ENCODE data around the gene CRYGA.

CRYGA gene, protein sequence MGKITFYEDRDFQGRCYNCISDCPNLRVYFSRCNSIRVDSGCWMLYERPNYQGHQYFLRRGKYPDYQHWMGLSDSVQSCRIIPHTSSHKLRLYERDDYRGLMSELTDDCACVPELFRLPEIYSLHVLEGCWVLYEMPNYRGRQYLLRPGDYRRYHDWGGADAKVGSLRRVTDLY

DNA sequence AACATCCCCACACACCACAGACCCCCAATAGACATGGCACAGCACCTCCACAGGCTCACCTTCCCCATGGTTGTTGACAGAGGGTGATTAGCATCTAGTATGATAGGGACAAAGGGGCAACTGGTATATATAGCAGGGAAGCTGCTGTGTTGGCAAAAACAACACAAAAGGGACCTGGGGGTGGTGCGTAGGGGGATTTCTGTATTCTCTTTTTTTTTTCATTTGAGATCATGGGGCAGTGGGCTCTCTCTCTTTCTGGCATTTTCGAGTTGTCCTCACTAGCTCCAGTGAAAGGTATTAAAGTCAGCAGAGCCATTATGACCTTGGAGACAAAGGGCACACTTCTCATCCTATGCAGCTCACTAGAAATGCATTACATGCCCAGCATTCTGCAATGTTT lies at the start of gene CRYGA:
Gene CRYGA, minus strand, starts transcription at position 101 of the 400 bp plus-strand sequence. Its CDS starts 33 bp downstream, at position 68.
- DNase-seq (ENCODE audit: low read depth): no peak
- no peak within 1 kb of the TSS for H3K4me3 ChIP-seq (ENCODE audit: low read depth, low read length)
- TF ChIP-seq, protein P1, sequence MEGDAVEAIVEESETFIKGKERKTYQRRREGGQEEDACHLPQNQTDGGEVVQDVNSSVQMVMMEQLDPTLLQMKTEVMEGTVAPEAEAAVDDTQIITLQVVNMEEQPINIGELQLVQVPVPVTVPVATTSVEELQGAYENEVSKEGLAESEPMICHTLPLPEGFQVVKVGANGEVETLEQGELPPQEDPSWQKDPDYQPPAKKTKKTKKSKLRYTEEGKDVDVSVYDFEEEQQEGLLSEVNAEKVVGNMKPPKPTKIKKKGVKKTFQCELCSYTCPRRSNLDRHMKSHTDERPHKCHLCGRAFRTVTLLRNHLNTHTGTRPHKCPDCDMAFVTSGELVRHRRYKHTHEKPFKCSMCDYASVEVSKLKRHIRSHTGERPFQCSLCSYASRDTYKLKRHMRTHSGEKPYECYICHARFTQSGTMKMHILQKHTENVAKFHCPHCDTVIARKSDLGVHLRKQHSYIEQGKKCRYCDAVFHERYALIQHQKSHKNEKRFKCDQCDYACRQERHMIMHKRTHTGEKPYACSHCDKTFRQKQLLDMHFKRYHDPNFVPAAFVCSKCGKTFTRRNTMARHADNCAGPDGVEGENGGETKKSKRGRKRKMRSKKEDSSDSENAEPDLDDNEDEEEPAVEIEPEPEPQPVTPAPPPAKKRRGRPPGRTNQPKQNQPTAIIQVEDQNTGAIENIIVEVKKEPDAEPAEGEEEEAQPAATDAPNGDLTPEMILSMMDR (conservative IDR thresholded peaks at IDR 0.05; ENCODE audit: low read depth, low read length): no peak

- H3K4me3 ChIP-seq (ENCODE audit: low read depth, low read length): no peak overlapping the region
- no peak for DNase-seq (ENCODE audit: low read depth)
- TF ChIP-seq, protein P1 (conservative IDR thresholded peaks at IDR 0.05; ENCODE audit: low read depth, low read length): no peak
Measured at GRCh38 chr2:208210688-208211451, 47.5 kb upstream of the CRYGA start.

GRCh38 chr2:208208335-208209085 lies 45.1 kb upstream of the CRYGA start:
- no peak overlapping the region for H3K4me3 ChIP-seq (ENCODE audit: low read depth, low read length)
- DNase-seq (ENCODE audit: low read depth): no peak
- TF ChIP-seq, protein P1 (conservative IDR thresholded peaks at IDR 0.05; ENCODE audit: low read depth, low read length): no peak

- DNase-seq (ENCODE audit: low read depth): no peak
- no peak overlapping the region for H3K4me3 ChIP-seq (ENCODE audit: low read depth, low read length)
- TF ChIP-seq, protein P1 (conservative IDR thresholded peaks at IDR 0.05; ENCODE audit: low read depth, low read length): no peak
Measured at GRCh38 chr2:208207769-208208168, 44.4 kb upstream of the CRYGA start.

GRCh38 chr2:208204166-208204565 lies 40.8 kb upstream of the CRYGA start:
- H3K4me3 ChIP-seq (ENCODE audit: low read depth, low read length): no peak overlapping the region
- no peak for DNase-seq (ENCODE audit: low read depth)
- TF ChIP-seq, protein P1 (conservative IDR thresholded peaks at IDR 0.05; ENCODE audit: low read depth, low read length): no peak

DNA sequence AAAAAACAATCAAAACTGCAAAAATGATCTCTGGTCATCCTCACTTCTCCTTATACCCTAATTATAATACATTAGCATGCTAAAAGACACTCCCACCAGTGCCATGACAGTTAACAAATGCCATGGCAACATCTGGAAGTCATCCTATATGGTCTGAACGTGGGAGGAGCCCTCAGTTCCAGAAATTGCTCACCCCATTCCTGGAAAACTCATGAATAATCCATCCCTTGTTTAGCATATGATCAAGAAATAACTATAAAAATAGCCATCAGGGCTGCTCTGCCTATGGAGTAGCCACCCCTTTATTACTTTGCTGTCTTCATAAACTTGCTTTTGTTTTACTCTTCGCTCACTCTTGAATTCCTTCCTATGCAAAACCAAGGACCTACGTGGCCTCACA lies 32.1 kb upstream of the CRYGA start:
- H3K4me3 ChIP-seq (ENCODE audit: low read depth, low read length): no peak overlapping the region
- DNase-seq (ENCODE audit: low read depth): no peak
- TF ChIP-seq, protein P1 (conservative IDR thresholded peaks at IDR 0.05; ENCODE audit: low read depth, low read length): no peak
